ENCODE measurements around the gene HERC6.

DNA sequence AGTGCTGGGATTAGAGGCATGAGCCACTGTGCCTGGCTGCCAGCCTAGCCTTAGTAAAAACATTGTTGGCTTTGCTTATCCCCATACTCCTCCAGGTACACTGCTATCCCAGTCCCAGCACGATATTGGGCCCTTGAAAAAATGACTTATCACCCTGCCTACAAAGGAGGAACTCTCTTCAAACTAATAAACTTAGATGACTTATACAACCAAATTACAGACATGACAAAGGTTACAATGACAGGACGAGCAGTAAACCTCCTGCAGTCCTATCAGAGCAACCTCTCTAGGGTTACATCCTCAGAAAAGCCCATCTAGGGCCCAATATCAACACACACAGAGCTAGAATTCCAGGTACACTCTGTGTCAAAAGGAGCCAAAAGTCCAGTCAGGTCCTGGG is 72.6 kb downstream of the HERC6 start:
- TF ChIP-seq, protein P1, sequence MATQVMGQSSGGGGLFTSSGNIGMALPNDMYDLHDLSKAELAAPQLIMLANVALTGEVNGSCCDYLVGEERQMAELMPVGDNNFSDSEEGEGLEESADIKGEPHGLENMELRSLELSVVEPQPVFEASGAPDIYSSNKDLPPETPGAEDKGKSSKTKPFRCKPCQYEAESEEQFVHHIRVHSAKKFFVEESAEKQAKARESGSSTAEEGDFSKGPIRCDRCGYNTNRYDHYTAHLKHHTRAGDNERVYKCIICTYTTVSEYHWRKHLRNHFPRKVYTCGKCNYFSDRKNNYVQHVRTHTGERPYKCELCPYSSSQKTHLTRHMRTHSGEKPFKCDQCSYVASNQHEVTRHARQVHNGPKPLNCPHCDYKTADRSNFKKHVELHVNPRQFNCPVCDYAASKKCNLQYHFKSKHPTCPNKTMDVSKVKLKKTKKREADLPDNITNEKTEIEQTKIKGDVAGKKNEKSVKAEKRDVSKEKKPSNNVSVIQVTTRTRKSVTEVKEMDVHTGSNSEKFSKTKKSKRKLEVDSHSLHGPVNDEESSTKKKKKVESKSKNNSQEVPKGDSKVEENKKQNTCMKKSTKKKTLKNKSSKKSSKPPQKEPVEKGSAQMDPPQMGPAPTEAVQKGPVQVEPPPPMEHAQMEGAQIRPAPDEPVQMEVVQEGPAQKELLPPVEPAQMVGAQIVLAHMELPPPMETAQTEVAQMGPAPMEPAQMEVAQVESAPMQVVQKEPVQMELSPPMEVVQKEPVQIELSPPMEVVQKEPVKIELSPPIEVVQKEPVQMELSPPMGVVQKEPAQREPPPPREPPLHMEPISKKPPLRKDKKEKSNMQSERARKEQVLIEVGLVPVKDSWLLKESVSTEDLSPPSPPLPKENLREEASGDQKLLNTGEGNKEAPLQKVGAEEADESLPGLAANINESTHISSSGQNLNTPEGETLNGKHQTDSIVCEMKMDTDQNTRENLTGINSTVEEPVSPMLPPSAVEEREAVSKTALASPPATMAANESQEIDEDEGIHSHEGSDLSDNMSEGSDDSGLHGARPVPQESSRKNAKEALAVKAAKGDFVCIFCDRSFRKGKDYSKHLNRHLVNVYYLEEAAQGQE (IDR thresholded peaks at IDR 0.05; ENCODE audit: insufficient replicate concordance, low read depth), result no peak
- TF ChIP-seq, protein P2, sequence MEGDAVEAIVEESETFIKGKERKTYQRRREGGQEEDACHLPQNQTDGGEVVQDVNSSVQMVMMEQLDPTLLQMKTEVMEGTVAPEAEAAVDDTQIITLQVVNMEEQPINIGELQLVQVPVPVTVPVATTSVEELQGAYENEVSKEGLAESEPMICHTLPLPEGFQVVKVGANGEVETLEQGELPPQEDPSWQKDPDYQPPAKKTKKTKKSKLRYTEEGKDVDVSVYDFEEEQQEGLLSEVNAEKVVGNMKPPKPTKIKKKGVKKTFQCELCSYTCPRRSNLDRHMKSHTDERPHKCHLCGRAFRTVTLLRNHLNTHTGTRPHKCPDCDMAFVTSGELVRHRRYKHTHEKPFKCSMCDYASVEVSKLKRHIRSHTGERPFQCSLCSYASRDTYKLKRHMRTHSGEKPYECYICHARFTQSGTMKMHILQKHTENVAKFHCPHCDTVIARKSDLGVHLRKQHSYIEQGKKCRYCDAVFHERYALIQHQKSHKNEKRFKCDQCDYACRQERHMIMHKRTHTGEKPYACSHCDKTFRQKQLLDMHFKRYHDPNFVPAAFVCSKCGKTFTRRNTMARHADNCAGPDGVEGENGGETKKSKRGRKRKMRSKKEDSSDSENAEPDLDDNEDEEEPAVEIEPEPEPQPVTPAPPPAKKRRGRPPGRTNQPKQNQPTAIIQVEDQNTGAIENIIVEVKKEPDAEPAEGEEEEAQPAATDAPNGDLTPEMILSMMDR (IDR thresholded peaks at IDR 0.05; ENCODE audit: insufficient read depth, low read length), result no peak
- TF ChIP-seq SPI1 (IDR thresholded peaks at IDR 0.05; ENCODE audit: borderline replicate concordance, low read depth) (no peak), POLR2AphosphoS5 (IDR thresholded peaks at IDR 0.05; ENCODE audit: low read depth) (no peak)

Data from HL-60 (cell line).